ENCODE results near the gene RPTOR.

The RPTOR gene

GRCh38 chr17:80964859-80965580 lies 420.4 kb downstream of the RPTOR start:
- DNase-seq (ENCODE audit: low spot score) = no peak

GRCh38 chr17:80965606-80966005 lies 421.0 kb downstream of the RPTOR start:
- no peak for DNase-seq (ENCODE audit: low spot score)

GRCh38 chr17:80967404-80967872 lies 422.8 kb downstream of the RPTOR start:
- DNase-seq (ENCODE audit: low spot score) = no peak

- DNase-seq (ENCODE audit: low spot score) = peak; percentile 84
Observed at GRCh38 chr17:80968602-80969029, 424.0 kb downstream of the RPTOR start.

- DNase-seq (ENCODE audit: low spot score) = no peak
Observed at GRCh38 chr17:80969030-80969673, 424.5 kb downstream of the RPTOR start.

- no peak for DNase-seq (ENCODE audit: low spot score)
Observed at GRCh38 chr17:80969674-80970043, 425.0 kb downstream of the RPTOR start.

GRCh38 chr17:80970044-80970761 lies 425.6 kb downstream of the RPTOR start:
- peak; percentile 71 for DNase-seq (ENCODE audit: low spot score)

- no peak for DNase-seq (ENCODE audit: low spot score)
Observed at GRCh38 chr17:80970762-80971703, 426.4 kb downstream of the RPTOR start.

GRCh38 chr17:80971704-80972304 lies 427.2 kb downstream of the RPTOR start:
- DNase-seq (ENCODE audit: low spot score) = no peak

- no peak for DNase-seq (ENCODE audit: low spot score)
Observed at GRCh38 chr17:80976701-80977100, 432.1 kb downstream of the RPTOR start.

GRCh38 chr17:80977172-80977571 lies 432.5 kb downstream of the RPTOR start:
- DNase-seq (ENCODE audit: low spot score) = no peak

- DNase-seq (ENCODE audit: low spot score) = no peak
Observed at GRCh38 chr17:80978499-80979497, 434.2 kb downstream of the RPTOR start.

GRCh38 chr17:80979547-80980378 lies 435.1 kb downstream of the RPTOR start:
- no peak for DNase-seq (ENCODE audit: low spot score)

- no peak for DNase-seq (ENCODE audit: low spot score)
Observed at GRCh38 chr17:80980397-80981061, 435.9 kb downstream of the RPTOR start.

GRCh38 chr17:80981062-80981902 lies 436.6 kb downstream of the RPTOR start:
- DNase-seq (ENCODE audit: low spot score) = peak; percentile 75

GRCh38 chr17:80981929-80982425 lies 437.3 kb downstream of the RPTOR start:
- no peak for DNase-seq (ENCODE audit: low spot score)

- DNase-seq (ENCODE audit: low spot score) = no peak
Observed at GRCh38 chr17:80982426-80982974, 437.9 kb downstream of the RPTOR start.
